Sigmoid colon (tissue), 4 donors: ENCODE results near the gene LAD1.

Experiments
- POLR2A ChIP-seq, 2 donors: fragments of 450-650 bp; IDR thresholded peaks; one replicate each; pipeline ENCODE4 v1.6.1; 2016; ENCODE audit warnings: antibody characterized with exemption in 2 of 2, mild to moderate bottlenecking in 2 of 2, moderate library complexity in 2 of 2
- POLR2AphosphoS5 ChIP-seq, 4 donors: sonication (generic); formaldehyde crosslinking; IDR thresholded peaks; one replicate each; pipeline ENCODE4 v1.6.1; 2017; ENCODE audit warnings: antibody characterized with exemption in 4 of 4
- TF ChIP-seq, protein P1 (sequence below), 4 experiments: fragments of 450-650 bp in 3 of 4; fragments of 200-600 bp in 1 of 4; IDR thresholded peaks; one replicate each; pipeline ENCODE4 v1.5.1; 2016 to 2019; ENCODE audit warnings: antibody characterized with exemption in 4 of 4, mild to moderate bottlenecking in 3 of 4, moderate library complexity in 2 of 4

DNA sequence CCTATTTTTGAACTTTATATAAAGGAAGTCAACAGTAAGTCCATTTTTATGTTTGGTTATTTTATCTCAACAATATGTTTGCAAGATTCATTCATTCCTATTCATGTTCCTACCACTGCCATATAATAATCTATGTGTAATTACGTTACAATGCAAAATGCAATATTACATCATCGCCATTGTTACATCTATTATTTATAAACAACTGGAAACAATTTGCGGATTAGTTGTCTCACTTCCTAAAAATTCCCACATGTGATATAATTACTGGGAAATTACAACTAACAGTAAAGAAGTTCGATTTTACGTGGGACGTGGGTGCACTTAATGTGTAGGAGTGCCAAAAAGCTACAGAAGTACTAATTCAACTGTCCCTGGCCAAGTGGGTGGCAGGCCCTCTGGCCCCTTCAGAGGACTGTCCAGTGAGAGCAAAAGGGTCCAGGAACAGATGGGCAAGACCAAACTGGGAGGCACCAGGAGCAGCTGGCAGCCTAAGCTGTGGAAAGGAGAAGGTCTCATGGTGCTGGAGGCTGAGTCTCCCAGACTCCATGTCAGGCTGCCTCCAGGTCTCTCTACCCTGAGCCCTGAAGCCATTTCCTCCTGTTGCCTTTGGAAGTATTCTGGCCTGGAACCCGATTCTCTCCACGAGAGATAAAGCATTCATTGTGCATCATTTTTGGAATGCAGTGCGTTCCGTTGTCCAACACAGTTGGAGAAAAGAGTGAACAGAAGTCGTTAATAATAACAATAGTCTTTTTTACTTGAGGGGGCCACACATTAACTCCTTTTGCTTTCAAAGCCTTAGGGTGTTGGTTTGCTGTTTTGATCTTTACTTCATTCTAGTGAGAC lies 64.6 kb downstream of the LAD1 start:
- TF ChIP-seq, protein P1, sequence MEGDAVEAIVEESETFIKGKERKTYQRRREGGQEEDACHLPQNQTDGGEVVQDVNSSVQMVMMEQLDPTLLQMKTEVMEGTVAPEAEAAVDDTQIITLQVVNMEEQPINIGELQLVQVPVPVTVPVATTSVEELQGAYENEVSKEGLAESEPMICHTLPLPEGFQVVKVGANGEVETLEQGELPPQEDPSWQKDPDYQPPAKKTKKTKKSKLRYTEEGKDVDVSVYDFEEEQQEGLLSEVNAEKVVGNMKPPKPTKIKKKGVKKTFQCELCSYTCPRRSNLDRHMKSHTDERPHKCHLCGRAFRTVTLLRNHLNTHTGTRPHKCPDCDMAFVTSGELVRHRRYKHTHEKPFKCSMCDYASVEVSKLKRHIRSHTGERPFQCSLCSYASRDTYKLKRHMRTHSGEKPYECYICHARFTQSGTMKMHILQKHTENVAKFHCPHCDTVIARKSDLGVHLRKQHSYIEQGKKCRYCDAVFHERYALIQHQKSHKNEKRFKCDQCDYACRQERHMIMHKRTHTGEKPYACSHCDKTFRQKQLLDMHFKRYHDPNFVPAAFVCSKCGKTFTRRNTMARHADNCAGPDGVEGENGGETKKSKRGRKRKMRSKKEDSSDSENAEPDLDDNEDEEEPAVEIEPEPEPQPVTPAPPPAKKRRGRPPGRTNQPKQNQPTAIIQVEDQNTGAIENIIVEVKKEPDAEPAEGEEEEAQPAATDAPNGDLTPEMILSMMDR (IDR thresholded peaks at IDR 0.05) = no peak
- TF ChIP-seq POLR2A (IDR thresholded peaks at IDR 0.05) (no peak), POLR2AphosphoS5 (IDR thresholded peaks at IDR 0.05) (no peak)
